HEK293 (cell line): ENCODE measurements around the gene TPD52L1.
"Not testable (repeated sequence)": the region's sequence is repeated elsewhere in the genome, so short reads cannot be mapped to it uniquely, and the experiment has no call there.

Experiments
- ZNF324 ChIP-seq: fragments of 450-650 bp; formaldehyde crosslinking; IDR thresholded peaks from 2 replicates; pipeline ENCODE4 v1.5.1; 2016; ENCODE audit warnings: missing biosample characterization, missing genetic modification characterization
- ZNF76 ChIP-seq: fragments of 450-650 bp; formaldehyde crosslinking; IDR thresholded peaks from 2 replicates; pipeline ENCODE4; 2016; ENCODE audit warnings: low read depth, missing biosample characterization, missing genetic modification characterization, borderline replicate concordance
- TF ChIP-seq, protein P1 (sequence below): fragments of 450-650 bp; formaldehyde crosslinking; IDR thresholded peaks from 2 replicates; pipeline ENCODE4 v1.5.1; 2016; ENCODE audit warnings: missing biosample characterization, missing genetic modification characterization
- TF ChIP-seq, protein P2 (sequence below): fragments of 450-650 bp; formaldehyde crosslinking; IDR thresholded peaks from 2 replicates; pipeline ENCODE4 v1.5.1; 2016; ENCODE audit warnings: missing biosample characterization, missing genetic modification characterization

DNA sequence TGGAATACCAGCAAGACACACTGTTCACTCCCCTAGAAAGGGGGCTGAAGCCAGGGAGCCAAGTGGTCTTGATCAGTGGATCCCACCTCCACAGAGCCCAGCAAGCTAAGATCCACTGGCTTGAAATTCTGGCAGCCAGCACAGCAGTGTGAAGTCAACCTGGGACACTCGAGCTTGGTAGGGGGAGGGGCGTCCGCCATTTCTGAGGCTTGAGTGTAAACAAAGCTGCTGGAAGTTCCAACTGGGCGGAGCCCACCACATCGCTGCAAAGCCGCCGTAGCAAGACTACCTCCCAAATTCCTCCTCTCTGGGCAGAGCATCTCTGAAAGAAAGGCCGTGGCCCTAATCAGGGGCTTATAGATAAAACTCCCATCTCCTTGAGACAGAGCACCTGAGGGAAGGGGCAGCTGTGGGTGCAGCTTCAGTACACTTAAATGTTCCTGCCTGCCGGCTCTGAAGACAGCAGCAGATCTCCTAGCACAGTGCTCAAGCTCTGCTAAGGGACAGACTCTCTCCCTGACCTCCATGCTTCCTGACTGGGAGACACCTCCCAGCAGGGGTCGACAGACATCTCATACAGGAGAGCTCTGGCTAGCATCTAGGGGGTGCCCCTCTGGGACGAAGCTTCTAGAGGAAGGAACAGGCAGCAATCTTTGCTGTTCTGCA is 126.9 kb downstream of the TPD52L1 start:
- TF ChIP-seq, protein P1, sequence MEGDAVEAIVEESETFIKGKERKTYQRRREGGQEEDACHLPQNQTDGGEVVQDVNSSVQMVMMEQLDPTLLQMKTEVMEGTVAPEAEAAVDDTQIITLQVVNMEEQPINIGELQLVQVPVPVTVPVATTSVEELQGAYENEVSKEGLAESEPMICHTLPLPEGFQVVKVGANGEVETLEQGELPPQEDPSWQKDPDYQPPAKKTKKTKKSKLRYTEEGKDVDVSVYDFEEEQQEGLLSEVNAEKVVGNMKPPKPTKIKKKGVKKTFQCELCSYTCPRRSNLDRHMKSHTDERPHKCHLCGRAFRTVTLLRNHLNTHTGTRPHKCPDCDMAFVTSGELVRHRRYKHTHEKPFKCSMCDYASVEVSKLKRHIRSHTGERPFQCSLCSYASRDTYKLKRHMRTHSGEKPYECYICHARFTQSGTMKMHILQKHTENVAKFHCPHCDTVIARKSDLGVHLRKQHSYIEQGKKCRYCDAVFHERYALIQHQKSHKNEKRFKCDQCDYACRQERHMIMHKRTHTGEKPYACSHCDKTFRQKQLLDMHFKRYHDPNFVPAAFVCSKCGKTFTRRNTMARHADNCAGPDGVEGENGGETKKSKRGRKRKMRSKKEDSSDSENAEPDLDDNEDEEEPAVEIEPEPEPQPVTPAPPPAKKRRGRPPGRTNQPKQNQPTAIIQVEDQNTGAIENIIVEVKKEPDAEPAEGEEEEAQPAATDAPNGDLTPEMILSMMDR, result not testable (repeated sequence)
- TF ChIP-seq, protein P2, sequence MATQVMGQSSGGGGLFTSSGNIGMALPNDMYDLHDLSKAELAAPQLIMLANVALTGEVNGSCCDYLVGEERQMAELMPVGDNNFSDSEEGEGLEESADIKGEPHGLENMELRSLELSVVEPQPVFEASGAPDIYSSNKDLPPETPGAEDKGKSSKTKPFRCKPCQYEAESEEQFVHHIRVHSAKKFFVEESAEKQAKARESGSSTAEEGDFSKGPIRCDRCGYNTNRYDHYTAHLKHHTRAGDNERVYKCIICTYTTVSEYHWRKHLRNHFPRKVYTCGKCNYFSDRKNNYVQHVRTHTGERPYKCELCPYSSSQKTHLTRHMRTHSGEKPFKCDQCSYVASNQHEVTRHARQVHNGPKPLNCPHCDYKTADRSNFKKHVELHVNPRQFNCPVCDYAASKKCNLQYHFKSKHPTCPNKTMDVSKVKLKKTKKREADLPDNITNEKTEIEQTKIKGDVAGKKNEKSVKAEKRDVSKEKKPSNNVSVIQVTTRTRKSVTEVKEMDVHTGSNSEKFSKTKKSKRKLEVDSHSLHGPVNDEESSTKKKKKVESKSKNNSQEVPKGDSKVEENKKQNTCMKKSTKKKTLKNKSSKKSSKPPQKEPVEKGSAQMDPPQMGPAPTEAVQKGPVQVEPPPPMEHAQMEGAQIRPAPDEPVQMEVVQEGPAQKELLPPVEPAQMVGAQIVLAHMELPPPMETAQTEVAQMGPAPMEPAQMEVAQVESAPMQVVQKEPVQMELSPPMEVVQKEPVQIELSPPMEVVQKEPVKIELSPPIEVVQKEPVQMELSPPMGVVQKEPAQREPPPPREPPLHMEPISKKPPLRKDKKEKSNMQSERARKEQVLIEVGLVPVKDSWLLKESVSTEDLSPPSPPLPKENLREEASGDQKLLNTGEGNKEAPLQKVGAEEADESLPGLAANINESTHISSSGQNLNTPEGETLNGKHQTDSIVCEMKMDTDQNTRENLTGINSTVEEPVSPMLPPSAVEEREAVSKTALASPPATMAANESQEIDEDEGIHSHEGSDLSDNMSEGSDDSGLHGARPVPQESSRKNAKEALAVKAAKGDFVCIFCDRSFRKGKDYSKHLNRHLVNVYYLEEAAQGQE, result not testable (repeated sequence)
- TF ChIP-seq ZNF324, ZNF76 (tag by site-specific recombination): not testable (repeated sequence)
